H4 (cell line): Measurements from ENCODE around the gene NALF2. TPM values are rescaled to one million over a fixed set of nuclear protein-coding genes. Genes with fewer than 3 reads are reported as not detected.

Experiments used
- DNase-seq: peaks from one replicate; pipeline ENCODE4 v3.0.0-alpha.2; 2015; ENCODE audit warnings: low spot score
- total RNA-seq: library from RNA; depleted of rRNA; stranded (reverse); fragments of >200 nt; shearing (Covaris generic); gene quantifications from 2 replicates; pipeline ENCODE4 v1.2.3, GENCODE V29; 2014; rRNA removed

NALF2 gene
- total RNA-seq, 1 experiment from 2014 or later = 0.06 TPM

- no peak for DNase-seq
Measured at GRCh38 chrX:69524781-69525363, 20.7 kb downstream of the NALF2 start.

- DNase-seq = no peak
Measured at GRCh38 chrX:69530306-69530705, 26.2 kb downstream of the NALF2 start.

- no peak for DNase-seq
Measured at GRCh38 chrX:69531031-69531755, 27.1 kb downstream of the NALF2 start.

- no peak for DNase-seq
Measured at GRCh38 chrX:69535661-69536060, 31.5 kb downstream of the NALF2 start.

GRCh38 chrX:69538321-69538876, 34.3 kb downstream of the NALF2 start:
- DNase-seq = no peak

- DNase-seq = no peak
Measured at GRCh38 chrX:69539437-69539836, 35.3 kb downstream of the NALF2 start.

- DNase-seq = no peak
Measured at GRCh38 chrX:69541956-69542355, 37.8 kb downstream of the NALF2 start.

GRCh38 chrX:69543572-69543971, 39.4 kb downstream of the NALF2 start:
- DNase-seq = no peak

- DNase-seq = no peak
Measured at GRCh38 chrX:69546417-69546816, 42.3 kb downstream of the NALF2 start.

GRCh38 chrX:69546978-69547377, 42.9 kb downstream of the NALF2 start:
- no peak for DNase-seq

- DNase-seq = no peak
Measured at GRCh38 chrX:69551421-69552009, 47.4 kb downstream of the NALF2 start.

- DNase-seq = no peak
Measured at GRCh38 chrX:69552512-69552911, 48.4 kb downstream of the NALF2 start.

Other genes with a start within 250 kb of the NALF2 start
- gene EDA, start 111.8 kb downstream of the NALF2 start, total RNA-seq = 1.1 and 1.5 TPM in 2 replicates